Activated naive CD8-positive, alpha-beta T cell treated with anti-CD3 and anti-CD28 coated beads, Interleukin-2, amount 10 ng/mL, durations not matched to agents 7 days and 5 days (primary cell): Measurements from ENCODE around the gene USP13. TPM values are rescaled to one million over a fixed set of nuclear protein-coding genes. Genes with fewer than 3 reads are reported as not detected.

ENCODE experiments used
- ATAC-seq: fragments of 150-1000 bp; cut with Tn5 transposase; one replicate; pipeline ENCODE4 v1.10.0; 2021; ENCODE audit warnings: low read depth, moderate library complexity
- POLR2A ChIA-PET: fragments of 350-600 bp; sonication (Branson Sonifier 250); formaldehyde crosslinking; loops from one replicate; lab custom pipeline; 2021; ENCODE audit warnings: antibody characterized with exemption; lab: Charles Lee
- DNase-seq: peaks from one replicate; pipeline ENCODE4 v3.0.0; 2021
- H3K27ac Mint-ChIP-seq: one replicate; pipeline ENCODE4 v1.8.0; 2022; ENCODE audit warnings: mild to moderate bottlenecking, mixed read lengths
- H3K27me3 Mint-ChIP-seq: one replicate; pipeline ENCODE4 v1.8.0; 2022; ENCODE audit warnings: mild to moderate bottlenecking, moderate library complexity, mixed read lengths
- H3K36me3 Mint-ChIP-seq: one replicate; pipeline ENCODE4 v1.8.0; 2021; ENCODE audit warnings: mild to moderate bottlenecking, mixed read lengths
- H3K4me1 Mint-ChIP-seq: one replicate; pipeline ENCODE4 v1.8.0; 2021; ENCODE audit warnings: mixed read lengths
- H3K4me3 Mint-ChIP-seq: one replicate; pipeline ENCODE4 v1.8.0; 2022; ENCODE audit warnings: mild to moderate bottlenecking, moderate library complexity, mixed read lengths
- H3K9me3 Mint-ChIP-seq: one replicate; pipeline ENCODE4 v1.8.0; 2021; ENCODE audit warnings: mixed read lengths
- total RNA-seq, 2 experiments: library from RNA; stranded (reverse); gene quantifications; one replicate each; pipeline ENCODE4 v1.2.3, GENCODE V29; 2021

USP13 gene, protein sequence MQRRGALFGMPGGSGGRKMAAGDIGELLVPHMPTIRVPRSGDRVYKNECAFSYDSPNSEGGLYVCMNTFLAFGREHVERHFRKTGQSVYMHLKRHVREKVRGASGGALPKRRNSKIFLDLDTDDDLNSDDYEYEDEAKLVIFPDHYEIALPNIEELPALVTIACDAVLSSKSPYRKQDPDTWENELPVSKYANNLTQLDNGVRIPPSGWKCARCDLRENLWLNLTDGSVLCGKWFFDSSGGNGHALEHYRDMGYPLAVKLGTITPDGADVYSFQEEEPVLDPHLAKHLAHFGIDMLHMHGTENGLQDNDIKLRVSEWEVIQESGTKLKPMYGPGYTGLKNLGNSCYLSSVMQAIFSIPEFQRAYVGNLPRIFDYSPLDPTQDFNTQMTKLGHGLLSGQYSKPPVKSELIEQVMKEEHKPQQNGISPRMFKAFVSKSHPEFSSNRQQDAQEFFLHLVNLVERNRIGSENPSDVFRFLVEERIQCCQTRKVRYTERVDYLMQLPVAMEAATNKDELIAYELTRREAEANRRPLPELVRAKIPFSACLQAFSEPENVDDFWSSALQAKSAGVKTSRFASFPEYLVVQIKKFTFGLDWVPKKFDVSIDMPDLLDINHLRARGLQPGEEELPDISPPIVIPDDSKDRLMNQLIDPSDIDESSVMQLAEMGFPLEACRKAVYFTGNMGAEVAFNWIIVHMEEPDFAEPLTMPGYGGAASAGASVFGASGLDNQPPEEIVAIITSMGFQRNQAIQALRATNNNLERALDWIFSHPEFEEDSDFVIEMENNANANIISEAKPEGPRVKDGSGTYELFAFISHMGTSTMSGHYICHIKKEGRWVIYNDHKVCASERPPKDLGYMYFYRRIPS
- total RNA-seq = 1 to 10 TPM; 7.1 to 8.4 TPM

DNA sequence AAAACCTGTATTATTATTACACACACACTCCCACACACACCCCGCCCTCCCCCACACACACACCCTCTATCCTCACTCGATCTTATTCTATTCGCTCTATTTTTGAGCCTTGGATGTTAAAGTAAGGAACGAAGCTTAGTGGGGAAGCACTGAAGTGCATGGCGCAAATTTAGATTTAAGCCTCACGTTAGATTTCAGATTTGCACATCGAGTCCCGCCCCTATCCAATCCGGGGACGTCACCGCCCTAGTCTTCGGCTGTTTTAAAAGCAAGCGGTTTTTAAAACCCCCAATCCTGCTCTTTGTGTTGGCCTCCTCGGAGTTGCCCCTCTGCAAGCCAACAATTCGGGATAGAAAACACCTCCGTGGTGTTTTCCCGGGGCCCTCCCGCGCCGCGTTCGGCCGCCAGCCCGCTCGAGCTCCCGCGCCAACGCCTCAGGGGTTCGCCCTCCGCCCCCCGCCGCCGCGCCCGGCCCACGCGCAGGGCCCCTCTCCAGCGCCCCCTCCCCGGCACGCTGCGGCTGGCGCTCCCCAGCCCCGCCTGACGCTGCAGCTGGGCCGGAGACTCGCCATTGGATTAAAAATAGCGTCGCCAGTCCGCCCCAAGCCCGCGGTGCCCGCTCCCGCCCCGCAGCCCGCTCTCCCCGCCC lies at the start of gene USP13:
TSS of gene USP13 (plus strand) at position 594 of the 649 bp plus-strand sequence. CDS start 186 bp downstream, outside the sequence.
- Mint-ChIP-seq H3K4me1 (peaks cover 26% of the 10 kb centered on the region), H3K4me3 (peak within 1 kb of the TSS; percentile 96), H3K27me3 (peaks cover 18% of the 10 kb centered on the region), H3K27ac (peak within 1 kb of the TSS; percentile 86), H3K36me3 (peaks cover 3% of the 10 kb centered on the region), H3K9me3 (no peaks in the 10 kb centered on the region)
- POLR2A ChIA-PET = interaction anchor here (0.7 to 1.6 kb wide), 3 partner anchors 8 to 950 kb away, joined by 3 to 5 read pairs (median 4); partner anchors contain the start of genes MRPL47, NDUFB5 and TTC14
- no peak for DNase-seq
- ATAC-seq = peak; percentile 58

DNA sequence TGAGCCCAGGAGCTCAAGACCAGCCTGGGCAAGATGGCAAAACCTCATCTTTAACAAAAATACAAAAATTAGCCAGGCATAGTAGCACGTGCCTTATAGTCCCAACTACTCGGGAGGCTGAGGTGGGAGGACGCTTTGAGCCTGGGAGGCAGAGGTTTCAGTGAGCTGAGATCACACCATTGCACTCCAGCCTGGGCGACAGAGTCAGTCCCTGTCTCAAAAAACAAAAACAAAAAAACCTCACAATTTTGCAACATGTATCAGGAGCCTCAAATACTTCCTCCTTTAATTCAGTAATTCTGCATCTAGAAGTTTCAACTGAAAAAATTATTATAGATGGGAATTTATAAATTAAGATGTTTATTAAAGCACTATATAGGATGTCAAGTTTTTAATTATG lies 49.5 kb upstream of the USP13 start:
- H3K4me1 Mint-ChIP-seq = peaks cover 19% of the 10 kb centered on the region
- ATAC-seq = no peak
- POLR2A ChIA-PET = interaction anchor here (0.7 kb wide), 2 partner anchors 39 to 46 kb away, joined by 3 read pairs; no protein-coding TSS in a partner anchor
- peak overlapping the region; percentile 90 for H3K4me3 Mint-ChIP-seq
- H3K9me3 Mint-ChIP-seq = no peaks in the 10 kb centered on the region
- peaks cover 13% of the 10 kb centered on the region for H3K36me3 Mint-ChIP-seq
- DNase-seq = no peak
- peak overlapping the region; percentile 99 for H3K27ac Mint-ChIP-seq
- no peaks in the 10 kb centered on the region for H3K27me3 Mint-ChIP-seq

DNA sequence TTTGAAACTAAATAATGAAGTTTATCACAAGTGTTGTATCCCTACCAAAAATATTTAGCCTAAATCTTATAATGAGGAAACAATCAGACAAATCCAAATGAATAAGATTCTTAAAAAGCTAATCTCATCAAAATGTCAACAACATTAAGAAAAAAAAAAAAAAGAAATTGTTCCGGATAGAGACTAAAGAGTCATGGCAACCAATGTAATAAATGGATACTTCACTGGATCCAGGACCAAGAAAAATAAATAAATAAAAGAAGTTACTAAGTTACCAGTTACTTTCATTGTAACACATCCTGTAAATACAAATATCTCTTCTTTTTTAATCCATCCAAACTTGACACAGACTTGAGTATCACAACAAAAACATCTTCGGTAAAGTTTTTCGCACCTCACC lies 49.0 kb upstream of the USP13 start:
- H3K27ac Mint-ChIP-seq = peak overlapping the region; percentile 99
- H3K4me3 Mint-ChIP-seq = peak overlapping the region; percentile 90
- DNase-seq (no peak), ATAC-seq (no peak)
- H3K4me1 Mint-ChIP-seq = peaks cover 21% of the 10 kb centered on the region
- H3K36me3 Mint-ChIP-seq = peaks cover 13% of the 10 kb centered on the region
- no peaks in the 10 kb centered on the region for H3K27me3 Mint-ChIP-seq
- POLR2A ChIA-PET = interaction anchor here (0.7 to 2.3 kb wide), 3 partner anchors 39 to 50 kb away, joined by 3 to 6 read pairs (median 3); no protein-coding TSS in a partner anchor
- no peaks in the 10 kb centered on the region for H3K9me3 Mint-ChIP-seq

DNA sequence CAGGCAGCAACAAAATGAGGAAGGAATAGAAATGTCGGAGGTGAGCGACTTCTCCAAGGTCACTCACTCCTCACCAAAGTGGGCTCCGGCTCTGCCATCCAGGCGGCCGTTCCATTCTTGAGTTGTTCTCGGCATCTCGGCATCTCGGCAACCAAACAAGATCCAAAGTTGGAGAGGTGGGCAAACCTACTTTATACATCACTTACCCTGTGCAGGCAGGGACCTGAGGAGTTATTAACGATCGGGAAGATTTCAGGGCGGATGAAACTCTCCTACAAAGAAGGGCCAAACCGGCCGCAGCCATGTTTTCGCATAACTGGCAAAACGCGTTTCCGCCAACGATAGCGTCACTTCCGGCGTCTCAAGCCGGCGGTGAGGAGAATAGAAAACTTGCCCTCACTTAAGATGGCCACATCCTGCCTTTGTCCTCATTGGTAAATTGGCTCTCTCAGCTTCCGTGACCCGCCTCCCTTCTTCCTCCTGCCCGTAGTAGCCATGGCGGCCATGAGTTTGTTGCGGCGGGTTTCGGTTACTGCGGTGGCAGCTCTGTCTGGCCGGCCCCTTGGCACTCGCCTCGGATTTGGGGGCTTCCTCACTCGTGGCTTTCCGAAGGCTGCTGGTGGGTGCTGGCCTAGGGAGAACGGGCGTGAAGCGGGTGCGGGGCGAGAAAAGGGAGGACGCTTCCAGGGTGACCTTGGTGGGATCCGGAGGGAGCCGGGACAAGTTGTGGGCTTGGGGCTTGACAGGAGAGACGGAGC lies 48.3 kb upstream of the USP13 start, which contains the start of the genes MRPL47 and NDUFB5:
TSS of gene MRPL47 (minus strand) at position 318 of the 758 bp plus-strand sequence. CDS start at position 304, 14 bp downstream.
TSS of gene NDUFB5 (plus strand) at position 474 of the 758 bp plus-strand sequence. CDS start at position 496, 22 bp downstream.
- Mint-ChIP-seq H3K4me3 (peak within 1 kb of the TSS; percentile 90), H3K4me1 (peaks cover 26% of the 10 kb centered on the region), H3K27me3 (no peaks in the 10 kb centered on the region), H3K36me3 (peaks cover 11% of the 10 kb centered on the region), H3K27ac (peak within 1 kb of the TSS; percentile 99), H3K9me3 (no peaks in the 10 kb centered on the region)
- DNase-seq = peak; percentile 87
- peak; percentile 95 for ATAC-seq
- POLR2A ChIA-PET = interaction anchor here (0.9 to 2.3 kb wide), 9 partner anchors 40 to 997 kb away, joined by 3 to 6 read pairs (median 4); partner anchors contain the start of genes ACTL6A, TTC14 and USP13

DNA sequence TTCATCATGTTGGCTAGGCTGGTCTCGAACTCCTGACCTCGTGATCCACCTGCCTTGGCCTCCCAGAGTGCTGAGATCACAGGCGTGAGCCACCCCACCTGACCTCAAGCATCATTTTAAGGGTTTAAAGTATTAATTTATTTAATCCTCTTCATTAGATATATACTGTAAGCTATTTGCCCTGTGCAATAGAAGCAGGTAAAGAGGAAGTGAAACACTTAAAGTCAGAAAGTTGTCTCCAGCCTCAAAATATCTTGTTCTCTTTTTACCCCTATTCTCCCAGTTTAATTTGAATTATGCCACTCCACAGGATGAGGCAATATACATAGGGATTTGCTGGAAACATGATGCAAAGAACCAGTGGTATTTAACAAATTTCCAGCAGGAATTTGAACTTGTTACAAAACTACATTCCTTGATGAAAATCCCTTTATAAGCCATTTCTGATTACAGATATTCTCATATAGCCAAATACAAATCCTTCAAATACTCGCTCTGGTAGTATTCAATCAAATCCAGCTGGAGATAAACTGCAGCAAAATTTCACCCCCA lies 46.2 kb upstream of the USP13 start:
- Mint-ChIP-seq H3K4me1 (peaks cover 35% of the 10 kb centered on the region), H3K9me3 (no peaks in the 10 kb centered on the region), H3K27ac (peak overlapping the region; percentile 51), H3K36me3 (peaks cover 13% of the 10 kb centered on the region), H3K4me3 (peak overlapping the region; percentile 13), H3K27me3 (no peaks in the 10 kb centered on the region)
- no peak for ATAC-seq
- no peak for DNase-seq
- POLR2A ChIA-PET = no interaction called here

DNA sequence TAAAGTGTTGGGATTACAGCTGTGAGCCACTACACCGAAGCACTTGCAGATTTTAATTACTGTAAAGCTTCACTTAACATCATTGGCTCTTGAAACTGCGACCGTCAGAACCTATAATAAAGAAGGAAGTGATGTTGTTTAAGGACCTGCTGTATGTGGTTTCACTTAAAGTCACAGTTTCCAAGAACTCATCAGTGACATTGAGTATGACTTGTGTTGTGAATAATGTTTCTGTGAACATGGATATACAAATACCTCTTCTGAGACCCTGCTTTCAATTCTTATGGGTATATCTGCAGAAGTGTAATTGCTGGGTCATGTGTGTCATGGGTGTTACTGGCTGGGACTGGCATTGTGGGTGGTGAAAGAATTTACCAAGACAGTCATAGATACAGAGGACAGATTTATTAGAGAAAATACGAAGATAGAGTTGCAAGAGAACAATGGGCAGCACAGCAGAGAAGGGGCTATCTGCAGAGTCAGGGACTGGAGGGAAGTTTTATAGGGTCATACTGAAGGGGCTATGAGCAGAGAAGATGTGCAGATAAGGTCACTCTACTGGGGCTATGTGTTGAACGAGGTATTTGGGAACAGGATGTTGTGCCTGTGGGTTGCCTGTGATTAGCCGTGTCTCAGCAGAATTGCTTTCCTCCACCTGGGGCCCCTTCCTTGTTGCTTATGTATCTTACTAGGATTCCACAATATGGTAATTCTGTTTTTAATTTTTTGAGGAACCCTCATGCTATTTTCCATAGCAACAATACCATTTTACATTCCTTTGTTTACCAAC lies 43.7 kb upstream of the USP13 start:
- Mint-ChIP-seq H3K36me3 (peaks cover 13% of the 10 kb centered on the region), H3K9me3 (no peaks in the 10 kb centered on the region), H3K27ac (peak overlapping the region; percentile 95), H3K27me3 (no peaks in the 10 kb centered on the region), H3K4me1 (peaks cover 33% of the 10 kb centered on the region), H3K4me3 (peak overlapping the region; percentile 82)
- no peak for DNase-seq
- ATAC-seq = peak; percentile 50
- POLR2A ChIA-PET = no interaction called here

DNA sequence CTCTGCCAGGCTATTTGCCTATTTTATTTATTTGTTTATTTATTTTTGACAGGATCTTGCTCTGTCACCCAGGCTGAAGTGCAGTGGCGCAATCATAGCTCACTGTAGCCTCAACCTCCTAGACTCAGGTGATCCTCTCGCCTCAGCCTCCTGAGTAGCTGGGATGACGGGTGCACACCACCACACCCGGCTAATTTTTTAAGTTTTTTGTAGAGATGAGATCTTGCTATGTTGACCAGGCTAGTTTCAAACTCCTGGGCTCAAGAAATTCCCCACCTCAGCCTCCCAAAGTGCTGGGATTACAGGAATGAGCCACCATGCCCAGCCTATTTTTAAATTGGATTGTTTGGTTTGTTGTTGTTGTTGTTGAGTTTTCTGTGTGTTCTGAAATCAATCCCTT lies 42.8 kb upstream of the USP13 start:
- DNase-seq = no peak
- POLR2A ChIA-PET = interaction anchor here (0.7 kb wide), 1 partner anchor 43 kb away, joined by 3 read pairs; no protein-coding TSS in a partner anchor
- Mint-ChIP-seq H3K4me1 (peaks cover 33% of the 10 kb centered on the region), H3K27ac (peak overlapping the region; percentile 95), H3K9me3 (no peaks in the 10 kb centered on the region), H3K36me3 (peaks cover 13% of the 10 kb centered on the region), H3K27me3 (no peaks in the 10 kb centered on the region), H3K4me3 (no peak overlapping the region)
- ATAC-seq = no peak

DNA sequence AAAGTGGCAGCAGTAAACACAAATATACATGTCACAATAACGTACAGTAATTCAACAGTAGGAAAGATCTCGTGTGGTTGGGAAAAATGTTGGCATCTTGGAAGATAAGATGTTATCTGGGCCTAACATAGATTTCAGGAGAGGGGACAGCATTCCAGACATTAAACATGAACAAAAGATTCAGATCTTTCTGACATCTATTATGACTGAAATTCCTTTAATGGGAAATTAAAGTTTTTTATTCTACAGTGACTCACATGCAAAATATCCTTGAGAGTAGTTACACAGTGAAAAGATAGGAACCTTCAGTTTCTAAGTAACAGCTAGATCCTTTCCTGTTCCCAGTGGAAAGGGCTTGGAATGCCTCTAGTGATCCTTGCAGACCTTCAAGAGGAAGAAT lies 39.0 kb upstream of the USP13 start:
- no peaks in the 10 kb centered on the region for H3K27me3 Mint-ChIP-seq
- H3K4me3 Mint-ChIP-seq = no peak overlapping the region
- POLR2A ChIA-PET = no interaction called here
- peaks cover 17% of the 10 kb centered on the region for H3K4me1 Mint-ChIP-seq
- DNase-seq = no peak
- H3K36me3 Mint-ChIP-seq = peaks cover 19% of the 10 kb centered on the region
- H3K9me3 Mint-ChIP-seq = no peaks in the 10 kb centered on the region
- H3K27ac Mint-ChIP-seq = no peak overlapping the region
- no peak for ATAC-seq

DNA sequence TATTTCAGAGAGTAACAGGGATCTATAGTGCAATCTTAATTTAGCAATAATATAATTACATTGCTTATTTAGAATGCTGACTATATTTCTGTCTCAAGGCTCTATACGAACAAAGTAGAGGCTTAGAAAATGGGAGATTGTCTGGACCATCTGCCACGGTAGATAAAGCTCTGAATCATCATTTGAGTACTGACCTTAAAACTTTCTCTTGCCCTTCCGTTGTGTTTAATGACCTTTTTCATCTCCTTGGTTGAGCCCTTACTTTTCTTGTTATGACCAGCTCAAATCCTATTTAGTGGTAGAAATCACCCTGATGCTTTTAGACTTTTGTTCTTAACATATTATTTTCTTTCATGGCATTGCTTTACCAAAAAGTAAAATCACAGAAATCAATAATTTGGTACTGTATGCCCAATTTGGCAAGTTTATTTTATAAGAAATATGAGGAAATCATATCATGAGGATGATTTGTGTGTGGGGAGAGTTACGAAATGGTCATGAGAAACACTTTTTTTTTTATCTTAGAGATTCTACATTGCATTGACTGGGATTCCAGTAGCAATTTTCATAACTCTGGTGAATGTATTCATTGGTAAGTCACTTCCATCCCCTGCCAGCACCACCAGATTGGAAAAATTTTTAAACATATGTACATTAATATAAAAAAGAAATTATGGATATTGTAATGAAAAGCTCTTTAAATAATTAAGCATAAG lies 37.2 kb upstream of the USP13 start:
- POLR2A ChIA-PET = no interaction called here
- Mint-ChIP-seq H3K27ac (no peak overlapping the region), H3K27me3 (no peaks in the 10 kb centered on the region), H3K36me3 (peaks cover 33% of the 10 kb centered on the region), H3K4me3 (no peak overlapping the region), H3K4me1 (peaks cover 5% of the 10 kb centered on the region), H3K9me3 (no peaks in the 10 kb centered on the region)
- ATAC-seq (no peak), DNase-seq (no peak)

DNA sequence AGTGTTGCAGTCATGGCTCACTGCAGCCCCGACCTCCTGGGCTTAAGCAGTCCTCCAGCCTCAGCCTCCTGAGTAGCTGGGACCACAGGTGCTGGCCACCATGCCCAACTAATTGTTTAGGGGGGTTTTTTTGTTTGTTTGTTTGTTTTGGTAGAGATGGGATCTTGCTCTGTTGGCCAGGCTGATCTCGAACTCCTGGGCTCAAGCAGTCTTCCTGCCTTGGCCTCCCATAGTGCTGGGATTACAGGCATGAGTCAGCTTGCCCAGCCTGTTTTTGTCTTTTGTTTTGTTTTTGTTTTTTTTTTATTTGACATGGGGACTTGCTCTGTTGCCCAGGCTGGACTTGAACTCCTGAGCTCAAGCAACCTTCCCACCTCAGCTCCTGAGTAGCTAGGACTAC lies 30.8 kb upstream of the USP13 start:
- no peak for ATAC-seq
- Mint-ChIP-seq H3K9me3 (no peaks in the 10 kb centered on the region), H3K36me3 (peaks cover 53% of the 10 kb centered on the region), H3K4me1 (no peaks in the 10 kb centered on the region), H3K27me3 (no peaks in the 10 kb centered on the region), H3K4me3 (no peak overlapping the region), H3K27ac (no peak overlapping the region)
- POLR2A ChIA-PET = no interaction called here
- no peak for DNase-seq

DNA sequence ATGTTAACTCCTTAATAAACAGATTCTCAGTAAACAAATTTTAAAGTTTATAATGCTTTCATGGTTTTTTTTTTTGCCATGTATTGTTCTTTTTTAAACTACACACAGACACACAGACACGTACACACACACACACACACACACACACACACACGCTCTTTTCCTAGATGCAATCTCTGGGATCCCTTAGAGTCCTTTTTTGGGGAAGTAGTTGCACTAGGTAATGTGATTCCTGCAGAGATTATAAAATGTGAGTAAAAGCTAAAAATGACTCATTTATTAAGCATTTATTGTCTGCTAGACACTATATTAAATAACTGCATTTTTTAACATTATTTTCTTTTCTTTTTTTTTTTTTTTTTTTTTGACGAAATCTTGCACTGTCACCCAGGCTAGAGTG lies 28.4 kb upstream of the USP13 start:
- ATAC-seq (no peak), DNase-seq (no peak)
- Mint-ChIP-seq H3K27me3 (no peaks in the 10 kb centered on the region), H3K36me3 (peaks cover 38% of the 10 kb centered on the region), H3K4me3 (no peak overlapping the region), H3K27ac (no peak overlapping the region), H3K4me1 (no peaks in the 10 kb centered on the region), H3K9me3 (no peaks in the 10 kb centered on the region)
- POLR2A ChIA-PET = no interaction called here
